WI38 (cell line): ENCODE data around the gene FEM1B.

ENCODE experiments used
- H3K4me3 ChIP-seq: 2 replicates; pipeline ENCODE4 v1.5.1; 2011; ENCODE audit warnings: low read depth, mild to moderate bottlenecking, control low read depth, low read length
- TF ChIP-seq, protein P1 (sequence below): IDR thresholded peaks from 2 replicates; pipeline ENCODE4 v1.5.1; 2012; ENCODE audit warnings: low read depth, mild to moderate bottlenecking, control low read depth, low read length

FEM1B gene

DNA sequence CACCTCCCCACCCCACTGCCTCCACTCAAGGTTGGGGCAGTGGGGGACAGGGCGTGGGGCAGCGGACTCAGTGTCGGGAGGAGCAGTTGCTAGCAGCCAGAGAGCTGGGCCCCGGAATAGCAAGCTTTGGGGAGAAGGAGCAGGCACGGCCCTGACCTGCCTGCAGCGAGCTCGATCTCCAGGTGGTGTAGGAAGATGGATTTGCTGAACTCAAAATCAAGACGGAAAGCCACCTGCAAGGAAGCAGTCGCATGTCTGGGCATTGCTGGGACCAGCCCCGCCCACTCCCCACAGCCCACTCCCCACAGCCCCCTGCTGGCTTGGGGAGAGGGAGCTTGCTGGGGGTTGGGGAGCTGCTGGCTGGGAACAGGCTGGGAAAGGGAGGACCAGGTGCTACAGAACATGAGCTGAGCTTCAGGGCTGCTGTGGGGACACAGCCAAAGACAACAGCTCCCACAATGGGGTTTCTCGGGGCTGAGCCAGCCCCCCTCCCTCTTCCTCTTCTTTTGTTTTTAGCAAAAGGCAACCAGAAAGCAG lies 38.0 kb downstream of the FEM1B start:
- TF ChIP-seq, protein P1, sequence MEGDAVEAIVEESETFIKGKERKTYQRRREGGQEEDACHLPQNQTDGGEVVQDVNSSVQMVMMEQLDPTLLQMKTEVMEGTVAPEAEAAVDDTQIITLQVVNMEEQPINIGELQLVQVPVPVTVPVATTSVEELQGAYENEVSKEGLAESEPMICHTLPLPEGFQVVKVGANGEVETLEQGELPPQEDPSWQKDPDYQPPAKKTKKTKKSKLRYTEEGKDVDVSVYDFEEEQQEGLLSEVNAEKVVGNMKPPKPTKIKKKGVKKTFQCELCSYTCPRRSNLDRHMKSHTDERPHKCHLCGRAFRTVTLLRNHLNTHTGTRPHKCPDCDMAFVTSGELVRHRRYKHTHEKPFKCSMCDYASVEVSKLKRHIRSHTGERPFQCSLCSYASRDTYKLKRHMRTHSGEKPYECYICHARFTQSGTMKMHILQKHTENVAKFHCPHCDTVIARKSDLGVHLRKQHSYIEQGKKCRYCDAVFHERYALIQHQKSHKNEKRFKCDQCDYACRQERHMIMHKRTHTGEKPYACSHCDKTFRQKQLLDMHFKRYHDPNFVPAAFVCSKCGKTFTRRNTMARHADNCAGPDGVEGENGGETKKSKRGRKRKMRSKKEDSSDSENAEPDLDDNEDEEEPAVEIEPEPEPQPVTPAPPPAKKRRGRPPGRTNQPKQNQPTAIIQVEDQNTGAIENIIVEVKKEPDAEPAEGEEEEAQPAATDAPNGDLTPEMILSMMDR = no peak
- no peak overlapping the region for H3K4me3 ChIP-seq

DNA sequence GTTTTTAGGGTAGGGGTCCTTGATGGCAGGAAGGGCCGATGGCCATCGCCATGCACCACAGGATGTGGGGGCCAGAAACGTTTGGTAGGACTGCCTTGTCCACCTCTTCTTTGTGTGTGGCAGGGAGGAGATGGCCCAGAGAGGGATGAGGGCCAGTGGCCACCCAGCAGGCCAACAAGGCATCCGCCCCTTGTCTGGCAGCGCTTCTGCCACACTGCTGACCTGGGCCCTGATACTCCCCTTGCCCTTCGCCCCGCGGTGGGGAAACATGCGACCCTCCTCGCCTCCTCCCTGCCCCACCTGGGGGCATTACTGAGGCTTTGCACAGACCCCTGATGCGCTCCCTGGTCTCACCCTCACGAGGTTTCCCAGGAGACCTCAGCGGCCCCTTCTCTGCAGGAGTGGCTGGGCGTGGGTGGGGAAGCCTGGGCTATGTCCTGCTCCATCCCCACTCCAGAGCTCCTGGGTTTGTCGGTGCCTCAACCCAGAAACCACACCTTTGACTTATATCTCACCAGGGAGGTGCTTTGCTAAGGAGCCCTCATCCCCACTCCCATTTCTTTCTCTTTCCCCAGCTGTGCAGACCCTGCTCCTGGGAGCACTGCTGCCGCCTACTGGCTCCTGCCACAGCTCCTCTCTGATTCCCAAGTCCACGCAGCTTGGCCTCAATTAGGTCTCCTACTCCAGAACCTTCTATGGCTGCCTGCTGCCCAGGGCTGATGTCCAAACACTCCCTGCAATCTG lies 38.7 kb downstream of the FEM1B start:
- TF ChIP-seq, protein P1 = peak; percentile 47
- no peak overlapping the region for H3K4me3 ChIP-seq

DNA sequence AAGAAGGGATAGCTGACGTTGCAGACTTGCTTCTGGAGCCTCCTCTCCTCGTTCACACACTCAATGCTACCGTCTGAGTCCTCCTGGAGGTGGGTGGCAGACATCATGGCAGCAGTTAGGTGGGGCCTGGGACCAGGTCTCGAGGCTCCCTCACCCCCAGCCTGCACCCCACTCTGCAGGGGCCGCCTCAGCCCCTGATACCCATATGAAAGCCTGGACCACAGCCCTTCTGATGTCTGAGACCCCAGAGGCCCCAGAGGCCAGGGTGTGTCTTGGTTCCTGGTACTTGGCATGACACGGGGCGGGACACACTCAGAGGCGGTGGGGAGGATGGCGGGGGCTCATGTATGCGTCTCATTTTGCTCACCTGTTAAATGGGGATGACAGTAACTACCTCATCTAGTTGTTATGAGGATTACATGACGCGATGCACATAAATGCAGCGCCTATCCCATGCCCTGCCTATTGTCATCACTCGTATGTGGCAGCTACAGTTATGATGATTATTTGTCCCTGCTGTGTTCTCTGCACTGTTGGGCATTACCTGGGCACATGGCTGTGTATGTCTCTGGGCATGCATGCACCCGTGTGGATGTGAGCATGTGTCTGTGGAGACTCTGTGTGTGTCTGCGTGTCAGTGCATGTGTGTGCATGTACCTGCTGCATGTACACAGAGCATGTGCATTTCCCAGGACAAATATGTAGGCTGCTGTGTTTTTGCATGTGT lies 39.9 kb downstream of the FEM1B start:
- TF ChIP-seq, protein P1 = no peak
- H3K4me3 ChIP-seq = no peak overlapping the region

DNA sequence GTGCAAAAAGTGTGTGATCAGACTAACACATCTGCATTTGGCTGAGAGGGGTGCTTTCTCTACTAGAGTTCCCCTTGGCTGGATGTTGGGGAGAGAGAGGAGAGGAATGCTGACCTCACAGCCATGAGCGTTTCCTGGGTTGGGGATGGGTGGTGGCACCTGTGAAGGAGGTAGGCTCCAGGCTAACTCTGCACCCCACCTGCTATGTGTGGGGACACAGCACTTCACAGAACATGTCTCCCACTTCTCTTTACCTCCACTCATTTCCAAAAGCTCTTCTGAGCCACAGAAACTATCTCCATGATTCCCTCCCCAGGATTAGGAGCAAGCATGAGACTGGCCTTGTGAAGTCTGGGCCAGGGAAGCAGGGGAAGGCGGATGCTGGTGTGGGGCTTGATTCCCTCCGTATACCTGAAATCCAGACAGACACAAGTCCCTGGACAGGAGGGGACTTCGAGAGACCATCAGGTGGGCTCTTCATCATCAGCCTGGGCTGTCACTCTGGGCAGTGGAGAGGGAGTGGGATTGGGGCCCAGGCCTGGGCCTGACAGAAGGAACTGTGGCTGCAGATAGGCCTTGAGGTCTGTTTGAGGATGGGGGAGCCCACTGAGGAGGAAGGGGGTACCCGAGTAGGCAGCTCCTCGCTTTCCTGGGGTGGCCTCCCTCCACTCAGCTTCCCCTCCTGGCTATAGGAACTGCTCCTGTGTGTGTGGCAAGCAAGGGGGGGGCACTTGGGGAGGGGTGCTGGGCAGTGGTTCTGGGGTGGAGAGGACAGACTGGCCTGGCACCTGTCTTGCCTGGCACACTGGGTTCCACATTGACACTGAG lies 40.7 kb downstream of the FEM1B start:
- no peak overlapping the region for H3K4me3 ChIP-seq
- TF ChIP-seq, protein P1 = no peak

DNA sequence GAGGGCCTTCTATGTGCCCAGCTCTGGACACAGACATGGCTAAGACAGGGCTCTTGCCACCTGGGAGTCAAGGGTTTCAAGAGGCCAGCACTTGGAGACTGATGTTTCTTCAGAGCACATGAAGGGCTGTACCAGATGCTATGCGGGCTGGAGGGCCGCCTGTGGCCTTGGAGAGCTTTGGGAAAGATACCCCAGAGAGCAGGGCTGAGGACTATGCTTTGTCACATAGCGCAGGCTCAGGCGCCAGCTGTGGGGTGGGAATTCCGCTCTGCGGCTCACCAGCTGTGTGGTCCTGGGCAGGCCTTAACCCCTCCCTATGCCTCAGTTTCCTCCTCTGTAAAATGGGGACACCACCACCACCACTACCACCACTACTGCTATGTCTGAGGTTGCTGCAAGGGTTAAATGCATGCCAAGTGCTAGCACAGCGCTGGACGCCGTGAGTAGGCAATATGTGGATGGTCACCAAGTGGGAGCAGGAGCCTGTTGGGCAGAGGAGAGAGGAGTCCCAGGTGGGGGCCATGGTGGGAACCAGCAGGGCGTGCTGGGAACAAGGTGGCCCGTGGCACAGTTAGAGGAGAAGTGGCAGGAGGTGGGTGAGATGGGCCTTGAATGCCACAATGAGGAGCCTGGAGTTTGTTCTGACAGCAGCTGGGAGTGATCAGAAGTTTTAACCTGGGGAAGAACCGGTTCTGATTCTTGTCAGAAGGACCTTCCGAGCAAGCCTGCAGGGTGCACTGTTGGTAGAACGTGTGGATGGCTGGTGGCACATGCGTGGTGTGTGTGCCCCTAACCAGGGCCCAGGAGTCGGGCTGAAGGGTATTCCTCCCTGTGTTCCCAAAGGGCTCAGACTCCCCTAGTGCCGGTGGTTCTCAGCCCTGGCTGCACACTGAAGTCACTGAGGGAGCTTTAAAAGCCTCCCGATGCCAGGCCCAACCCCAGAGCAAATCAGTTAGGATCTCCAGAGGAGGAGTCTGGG lies 41.7 kb downstream of the FEM1B start:
- TF ChIP-seq, protein P1 = no peak
- no peak overlapping the region for H3K4me3 ChIP-seq

DNA sequence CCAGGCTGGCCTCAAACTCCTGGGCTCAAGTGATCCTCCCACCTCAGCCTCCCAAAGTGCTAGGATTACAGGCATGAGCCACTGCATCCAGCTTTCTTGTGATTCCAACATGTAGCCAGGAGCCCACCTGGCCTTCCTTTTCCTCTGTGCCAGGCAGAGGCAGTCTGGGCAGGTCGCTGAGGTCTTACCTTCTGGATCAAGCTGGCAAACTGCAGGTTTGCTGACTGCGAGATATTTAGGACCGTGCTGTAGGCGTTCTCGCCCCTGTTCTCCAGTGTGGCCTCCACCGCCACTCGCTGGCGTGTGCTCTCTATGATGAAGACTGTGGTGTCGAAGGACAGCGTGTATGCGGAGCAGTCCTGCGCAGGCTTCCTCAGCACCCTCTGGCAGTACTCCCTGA lies 42.5 kb downstream of the FEM1B start:
- no peak overlapping the region for H3K4me3 ChIP-seq

More for the DNA sequence above, 42.5 kb downstream of the FEM1B start:
- TF ChIP-seq, protein P1 = no peak
